ENCODE measurements around the gene PFDN5. TPM values are rescaled to one million over a fixed set of nuclear protein-coding genes. Genes with fewer than 3 reads are reported as not detected.
A peak's percentile ranks its signal among the peaks of the same experiment; 100 is the strongest.

PFDN5 gene
- total and polyA plus RNA-seq, 9 of the 15 experiments (the other 6 are each of a cell fraction or from before 2014, with no cell fraction given), result 361 to 1,636 (median 742) TPM

DNA sequence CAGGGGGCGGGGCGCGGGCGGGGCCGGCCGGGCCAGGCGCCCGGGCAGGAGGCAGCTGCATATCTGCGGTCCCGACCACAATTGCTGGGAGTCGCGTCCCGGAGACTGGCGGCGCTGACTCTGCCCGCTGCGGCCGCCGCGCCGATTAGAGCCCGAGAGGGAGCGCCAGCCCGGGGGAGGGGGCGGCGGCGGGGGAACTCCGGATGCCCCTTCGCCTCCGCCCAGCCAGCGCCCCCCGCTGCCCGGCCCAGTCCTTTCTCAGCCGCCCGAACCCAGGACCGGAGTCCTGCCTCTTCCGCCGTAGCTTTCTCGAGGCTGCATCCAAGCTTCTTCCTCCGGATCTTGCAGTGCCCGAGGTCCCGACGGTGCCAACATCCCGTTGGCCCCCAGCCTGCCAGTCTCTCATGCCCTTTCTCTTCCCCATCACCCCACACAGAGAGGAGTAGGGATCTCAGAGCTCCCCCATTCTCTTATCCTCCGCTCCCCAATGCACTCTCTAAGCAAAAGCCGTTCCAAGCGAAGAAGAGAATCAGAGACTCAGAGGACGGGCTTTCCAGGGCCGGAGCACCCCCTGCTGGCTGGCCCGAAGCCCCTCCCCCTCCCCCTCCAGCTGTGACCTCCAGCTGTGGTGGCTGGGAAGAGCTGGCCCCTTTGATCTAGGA, 49.6 kb downstream of the PFDN5 start (continued):
- peak; percentile 21 for TF ChIP-seq CCNT2 (IDR thresholded peaks at IDR 0.05; ENCODE audit: borderline replicate concordance, extremely low read depth, insufficient read length, low read depth, low read length)
- TF ChIP-seq ZNF561 (CRISPR knock-in tag; conservative IDR thresholded peaks at IDR 0.05), result no peak
- TF ChIP-seq, protein P1, sequence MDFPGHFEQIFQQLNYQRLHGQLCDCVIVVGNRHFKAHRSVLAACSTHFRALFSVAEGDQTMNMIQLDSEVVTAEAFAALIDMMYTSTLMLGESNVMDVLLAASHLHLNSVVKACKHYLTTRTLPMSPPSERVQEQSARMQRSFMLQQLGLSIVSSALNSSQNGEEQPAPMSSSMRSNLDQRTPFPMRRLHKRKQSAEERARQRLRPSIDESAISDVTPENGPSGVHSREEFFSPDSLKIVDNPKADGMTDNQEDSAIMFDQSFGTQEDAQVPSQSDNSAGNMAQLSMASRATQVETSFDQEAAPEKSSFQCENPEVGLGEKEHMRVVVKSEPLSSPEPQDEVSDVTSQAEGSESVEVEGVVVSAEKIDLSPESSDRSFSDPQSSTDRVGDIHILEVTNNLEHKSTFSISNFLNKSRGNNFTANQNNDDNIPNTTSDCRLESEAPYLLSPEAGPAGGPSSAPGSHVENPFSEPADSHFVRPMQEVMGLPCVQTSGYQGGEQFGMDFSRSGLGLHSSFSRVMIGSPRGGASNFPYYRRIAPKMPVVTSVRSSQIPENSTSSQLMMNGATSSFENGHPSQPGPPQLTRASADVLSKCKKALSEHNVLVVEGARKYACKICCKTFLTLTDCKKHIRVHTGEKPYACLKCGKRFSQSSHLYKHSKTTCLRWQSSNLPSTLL (IDR thresholded peaks at IDR 0.05), result no peak
- TF ChIP-seq ARNT (IDR thresholded peaks at IDR 0.05), result no peak
- peak; percentile 49; the same call in 1 of the 2 replicates for TF ChIP-seq ETV5 (CRISPR knock-in tag; IDR thresholded peaks at IDR 0.05; ENCODE audit: low read depth)
- TF ChIP-seq ZNF551 (CRISPR knock-in tag; IDR thresholded peaks at IDR 0.05), result no peak
- TF ChIP-seq SMC3 (conservative IDR thresholded peaks at IDR 0.05; ENCODE audit: insufficient read depth, low read depth, low read length), result peak; percentile 72
- TF ChIP-seq ZBED1 (IDR thresholded peaks at IDR 0.05), result no peak
- no peak for TF ChIP-seq NCOA6 (IDR thresholded peaks at IDR 0.05)
- TF ChIP-seq TBP (optimal IDR thresholded peaks at IDR 0.05; ENCODE audit: low read depth, low read length), result no peak
- TF ChIP-seq L3MBTL2 (IDR thresholded peaks at IDR 0.05), result 0 out of 2 replicates have a peak, but pooled peaks have one; percentile 32
- TF ChIP-seq ZFPM2 (CRISPR knock-in tag; IDR thresholded peaks at IDR 0.05), result no peak
- TF ChIP-seq GTF2A2 (tag; IDR thresholded peaks at IDR 0.05), result no peak
- no peak for TF ChIP-seq RBM22 (IDR thresholded peaks at IDR 0.05; ENCODE audit: low read depth, low read length, poor library complexity, severe bottlenecking)
- TF ChIP-seq, protein P2, sequence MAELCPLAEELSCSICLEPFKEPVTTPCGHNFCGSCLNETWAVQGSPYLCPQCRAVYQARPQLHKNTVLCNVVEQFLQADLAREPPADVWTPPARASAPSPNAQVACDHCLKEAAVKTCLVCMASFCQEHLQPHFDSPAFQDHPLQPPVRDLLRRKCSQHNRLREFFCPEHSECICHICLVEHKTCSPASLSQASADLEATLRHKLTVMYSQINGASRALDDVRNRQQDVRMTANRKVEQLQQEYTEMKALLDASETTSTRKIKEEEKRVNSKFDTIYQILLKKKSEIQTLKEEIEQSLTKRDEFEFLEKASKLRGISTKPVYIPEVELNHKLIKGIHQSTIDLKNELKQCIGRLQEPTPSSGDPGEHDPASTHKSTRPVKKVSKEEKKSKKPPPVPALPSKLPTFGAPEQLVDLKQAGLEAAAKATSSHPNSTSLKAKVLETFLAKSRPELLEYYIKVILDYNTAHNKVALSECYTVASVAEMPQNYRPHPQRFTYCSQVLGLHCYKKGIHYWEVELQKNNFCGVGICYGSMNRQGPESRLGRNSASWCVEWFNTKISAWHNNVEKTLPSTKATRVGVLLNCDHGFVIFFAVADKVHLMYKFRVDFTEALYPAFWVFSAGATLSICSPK (IDR thresholded peaks at IDR 0.05; ENCODE audit: borderline replicate concordance), result no peak
- 0 out of 2 replicates have a peak, but pooled peaks have one; percentile 19 for TF ChIP-seq CBFA2T3 (IDR thresholded peaks at IDR 0.05)
- 0 out of 2 replicates have a peak, but pooled peaks have one; percentile 32 for TF ChIP-seq TRIM28 (IDR thresholded peaks at IDR 0.05)
- no peak for TF ChIP-seq FOXP1 (CRISPR knock-in tag; IDR thresholded peaks at IDR 0.05)
- TF ChIP-seq LARP7 (IDR thresholded peaks at IDR 0.05), result peak; percentile 56; the same call in 1 of the 2 replicates
- TF ChIP-seq, protein P3, sequence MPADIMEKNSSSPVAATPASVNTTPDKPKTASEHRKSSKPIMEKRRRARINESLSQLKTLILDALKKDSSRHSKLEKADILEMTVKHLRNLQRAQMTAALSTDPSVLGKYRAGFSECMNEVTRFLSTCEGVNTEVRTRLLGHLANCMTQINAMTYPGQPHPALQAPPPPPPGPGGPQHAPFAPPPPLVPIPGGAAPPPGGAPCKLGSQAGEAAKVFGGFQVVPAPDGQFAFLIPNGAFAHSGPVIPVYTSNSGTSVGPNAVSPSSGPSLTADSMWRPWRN (IDR thresholded peaks at IDR 0.05; ENCODE audit: low read depth), result no peak
- 0 out of 2 replicates have a peak, but pooled peaks have one; percentile 17 for TF ChIP-seq MAX (CRISPR knock-in tag; IDR thresholded peaks at IDR 0.05)
- TF ChIP-seq ZBTB49 (CRISPR knock-in tag; IDR thresholded peaks at IDR 0.05; ENCODE audit: borderline replicate concordance), result no peak
- TF ChIP-seq POLR3A (IDR thresholded peaks at IDR 0.05; ENCODE audit: borderline replicate concordance, extremely low read depth, insufficient read depth, insufficient read length), result no peak

All from K562 (cell line).